Effector CD8-positive, alpha-beta T cell (primary cell): ENCODE measurements around the gene MAEA.
"Not testable (repeated sequence)": the region's sequence is repeated elsewhere in the genome, so short reads cannot be mapped to it uniquely, and the experiment has no call there.

Experiments
- DNase-seq: peaks from one replicate; lab custom pipeline; 2025; lab: John Stamatoyannopoulos, UW

Gene MAEA

DNA sequence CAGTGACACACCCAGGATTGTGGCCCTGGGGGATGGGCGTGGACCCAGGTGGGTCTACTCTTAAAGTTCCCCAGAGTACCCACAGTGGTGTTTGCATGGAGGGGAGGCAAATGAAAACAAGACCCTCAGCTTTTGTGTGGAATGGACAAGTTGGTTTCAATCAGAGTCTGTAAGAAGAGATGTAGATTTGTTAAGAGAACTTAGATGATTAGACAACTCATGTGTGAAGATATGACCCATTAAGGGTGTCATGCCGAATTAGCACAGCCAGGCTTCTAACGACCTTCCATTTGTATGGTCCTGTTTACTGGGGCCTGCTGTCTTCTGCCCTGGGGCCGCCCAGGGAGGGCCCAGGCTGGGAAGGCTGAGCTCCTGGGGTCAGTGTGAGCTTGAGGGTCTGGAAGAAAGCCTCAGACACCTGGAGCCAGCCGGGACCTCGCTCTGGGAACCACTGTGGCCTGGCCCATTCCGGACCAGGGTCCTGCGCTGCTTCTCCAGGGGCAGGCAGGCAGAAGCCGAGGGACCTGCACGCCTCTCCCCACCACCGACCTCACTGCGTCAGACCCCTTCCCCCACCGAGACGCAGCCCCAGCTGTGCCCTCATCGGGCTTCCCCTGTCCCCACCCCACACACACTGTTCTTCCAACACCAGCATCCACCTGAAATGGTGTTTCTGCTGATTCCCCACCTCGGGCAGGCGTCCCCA lies 77.7 kb downstream of the MAEA start:
- DNase-seq = no peak

DNA sequence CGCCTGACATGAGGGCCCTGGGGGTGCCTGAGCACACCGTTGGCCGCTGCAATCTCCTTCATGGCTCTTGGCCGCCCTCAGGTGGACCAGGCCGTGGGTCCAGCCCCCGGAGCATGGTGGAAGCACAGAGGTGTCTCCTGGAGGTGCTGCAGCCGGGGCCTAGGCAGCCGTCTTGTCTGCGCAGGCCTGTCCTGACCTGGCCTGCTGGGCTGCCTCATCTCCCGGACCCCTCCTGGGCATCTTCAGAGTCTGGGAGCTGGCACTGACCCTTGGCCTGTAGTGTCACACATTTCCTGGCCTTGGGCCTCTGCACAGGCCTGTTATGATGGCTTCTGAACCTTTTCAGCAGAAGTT lies 78.2 kb downstream of the MAEA start:
- no peak for DNase-seq

DNA sequence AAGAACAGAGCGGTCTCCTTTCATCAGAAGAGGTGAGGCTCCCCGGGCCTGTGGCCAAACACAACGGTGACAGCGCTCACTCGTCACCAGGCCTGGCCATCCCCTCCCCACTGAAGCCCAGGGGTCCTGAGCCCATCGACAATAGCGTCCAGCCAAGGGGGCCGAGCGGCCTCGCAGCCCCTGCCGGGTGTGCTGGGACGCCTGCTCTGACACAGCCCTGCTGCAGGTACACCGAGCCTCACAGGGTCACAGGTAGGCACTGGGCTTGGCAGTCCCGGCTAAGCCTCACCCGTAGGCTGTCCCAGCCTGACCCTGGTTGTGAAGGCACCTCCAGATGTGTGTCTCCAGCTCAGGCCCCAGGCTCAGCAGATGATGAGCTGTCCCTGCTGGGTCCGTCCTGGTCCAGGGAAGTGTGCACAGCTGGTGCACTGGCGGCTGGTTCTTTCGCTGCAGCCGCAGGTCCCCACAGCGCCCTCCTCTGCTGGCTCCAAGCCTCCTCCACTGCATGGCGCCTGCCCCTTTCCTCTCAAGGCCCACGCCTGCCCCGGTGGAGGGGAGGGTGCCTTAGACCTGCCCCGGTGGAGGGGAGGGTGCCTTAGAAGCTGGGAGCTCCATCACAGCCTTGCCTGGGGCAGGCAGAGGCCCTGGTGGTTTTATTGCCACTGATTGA lies 78.9 kb downstream of the MAEA start:
- DNase-seq = no peak

DNA sequence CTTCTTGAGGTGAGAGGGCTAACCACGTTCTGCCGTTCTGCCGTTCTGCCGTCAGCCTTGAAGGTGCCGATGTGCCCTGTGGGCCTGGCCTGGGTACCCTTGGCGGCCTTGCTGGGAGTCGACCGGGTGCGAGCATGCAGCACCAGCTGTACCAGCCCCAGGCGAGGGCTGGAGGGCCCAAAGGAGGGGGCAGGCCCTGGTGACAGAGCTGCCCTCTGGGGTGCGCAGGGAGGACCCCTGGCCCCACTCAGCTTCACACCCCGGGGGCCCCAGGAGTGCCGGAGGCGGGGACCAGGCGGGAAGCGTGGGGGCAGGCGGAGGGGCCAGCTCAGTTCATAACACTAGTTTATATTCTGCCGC lies 79.4 kb downstream of the MAEA start:
- DNase-seq = no peak

DNA sequence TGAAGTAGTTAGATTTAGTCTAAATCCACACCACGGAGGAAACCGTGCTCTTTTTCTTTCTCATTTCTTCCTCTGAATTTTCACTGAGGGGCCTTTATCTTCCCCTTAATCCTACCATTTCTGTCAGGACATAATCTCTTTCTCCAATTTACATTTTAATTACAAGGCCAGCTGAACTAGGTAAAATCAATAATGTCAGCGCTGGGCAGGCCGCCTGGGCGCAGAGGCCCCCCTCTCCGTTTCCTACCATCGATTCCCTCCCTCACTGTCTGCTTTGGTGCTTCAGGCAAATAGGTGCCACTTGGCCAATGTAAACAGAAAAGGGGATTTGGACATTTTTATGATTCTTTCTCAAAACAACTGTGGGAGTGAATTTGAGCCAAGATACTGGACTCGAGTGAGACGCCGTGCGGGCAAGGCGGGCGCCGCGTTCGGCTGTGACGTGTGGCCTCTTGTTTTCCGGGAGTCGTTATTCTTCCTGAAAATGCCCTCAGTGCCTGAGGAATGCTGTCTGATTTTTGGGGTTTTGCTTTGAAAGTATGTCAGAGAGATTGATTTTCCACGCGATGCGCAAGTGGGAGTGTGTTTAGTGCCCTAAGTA lies 79.9 kb downstream of the MAEA start:
- no peak for DNase-seq

DNA sequence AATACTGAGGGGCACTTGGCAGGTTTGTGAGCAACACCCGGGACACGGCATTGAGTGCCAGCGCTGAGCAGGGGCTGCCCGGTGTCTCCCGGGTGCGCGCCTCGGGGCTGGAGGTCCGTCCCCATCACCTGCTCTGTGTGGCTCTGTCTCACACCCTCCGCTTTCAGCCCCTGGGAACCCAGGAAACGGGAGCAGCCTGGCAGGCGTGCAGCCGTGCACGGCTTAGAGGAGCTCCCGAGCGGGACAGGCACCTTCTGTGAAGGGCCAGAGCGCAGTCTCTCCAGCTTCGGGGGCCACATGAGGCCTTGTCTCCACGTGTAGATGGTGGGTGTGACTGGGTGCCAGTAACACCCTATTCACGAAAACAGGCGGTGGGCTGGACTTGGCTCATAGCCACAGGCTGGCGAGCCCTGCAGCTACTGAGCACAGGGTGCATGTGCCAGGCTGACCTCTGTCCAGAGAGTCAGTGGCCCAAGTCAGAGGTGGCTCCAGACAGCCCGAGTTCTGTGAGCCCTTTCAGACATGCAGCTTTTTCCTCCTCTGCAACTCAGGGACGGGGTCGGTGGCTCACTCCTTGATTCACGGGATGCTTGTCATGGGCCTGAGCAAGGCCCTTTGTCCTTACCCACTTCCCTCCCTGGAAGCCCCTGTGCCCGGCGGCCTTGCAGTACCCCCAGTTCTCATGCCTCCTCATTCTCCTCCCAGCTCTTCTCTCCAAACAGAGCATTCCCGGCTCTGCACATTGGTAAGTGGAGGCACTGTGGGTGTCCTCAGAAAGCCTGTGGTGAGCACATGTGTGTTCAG lies 80.8 kb downstream of the MAEA start:
- DNase-seq = no peak

DNA sequence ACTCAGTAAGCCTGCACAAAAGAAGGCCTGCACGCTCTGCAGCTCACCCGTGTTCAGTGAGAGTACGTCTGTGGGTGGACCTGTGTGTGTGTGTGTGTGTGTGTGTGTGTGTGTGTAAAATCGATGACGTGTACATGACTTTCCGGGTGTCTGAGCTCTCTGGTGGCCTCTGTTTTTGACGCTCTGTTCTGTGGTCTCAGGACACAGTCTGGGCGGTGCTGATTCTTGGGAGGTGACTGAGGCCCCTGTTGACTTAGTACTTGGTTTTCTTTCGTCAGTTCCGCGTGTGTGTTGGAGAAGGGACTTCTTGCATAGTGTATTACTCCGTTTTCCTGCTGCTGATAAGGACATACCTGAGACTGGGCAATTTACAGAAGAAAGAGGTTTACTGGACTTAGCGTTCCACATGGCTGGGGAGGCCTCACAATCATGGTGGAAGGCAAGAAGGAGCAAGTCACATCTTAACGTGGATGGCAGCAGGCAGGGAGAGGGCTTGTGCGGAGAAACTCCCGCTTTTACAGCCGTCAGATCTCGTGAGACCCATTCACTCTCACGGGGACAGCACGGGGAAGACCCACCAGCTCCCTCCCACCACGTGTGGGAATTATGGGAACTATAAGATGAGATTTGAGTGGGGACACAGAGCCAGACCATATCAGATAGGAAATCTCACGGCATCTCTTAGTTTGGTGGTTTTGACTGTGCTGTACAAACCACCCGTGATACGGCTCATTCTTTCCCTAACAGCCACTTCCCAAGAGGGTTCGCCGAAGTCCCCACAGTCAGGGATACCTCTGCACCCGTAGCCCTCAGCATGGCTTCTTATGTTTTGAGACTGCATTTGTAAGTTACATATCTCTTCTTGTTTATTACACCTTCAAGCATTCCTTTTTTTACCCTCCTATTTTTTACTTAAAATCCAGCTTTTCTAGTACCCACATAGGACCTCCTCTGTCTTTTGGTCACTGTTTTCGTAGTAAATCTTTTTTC lies 81.8 kb downstream of the MAEA start:
- DNase-seq = no peak

DNA sequence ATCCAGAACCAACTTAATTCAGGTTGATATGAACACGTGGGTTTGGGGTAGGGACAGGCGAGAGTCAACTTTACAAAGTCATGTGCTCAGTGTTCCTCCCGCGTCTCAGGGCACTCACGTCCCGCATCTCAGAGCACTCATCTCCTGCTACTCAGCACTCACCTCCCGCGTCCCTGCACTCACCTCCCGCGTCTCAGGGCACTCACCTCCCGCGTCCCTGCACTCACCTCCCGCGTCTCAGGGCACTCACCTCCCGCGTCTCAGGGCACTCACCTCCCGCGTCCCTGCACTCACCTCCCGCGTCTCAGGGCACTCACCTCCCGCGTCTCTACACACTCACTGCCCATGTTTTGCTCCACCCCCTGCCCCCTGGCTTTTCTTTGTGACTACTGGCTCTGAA lies 82.9 kb downstream of the MAEA start:
- not testable (repeated sequence) for DNase-seq

DNA sequence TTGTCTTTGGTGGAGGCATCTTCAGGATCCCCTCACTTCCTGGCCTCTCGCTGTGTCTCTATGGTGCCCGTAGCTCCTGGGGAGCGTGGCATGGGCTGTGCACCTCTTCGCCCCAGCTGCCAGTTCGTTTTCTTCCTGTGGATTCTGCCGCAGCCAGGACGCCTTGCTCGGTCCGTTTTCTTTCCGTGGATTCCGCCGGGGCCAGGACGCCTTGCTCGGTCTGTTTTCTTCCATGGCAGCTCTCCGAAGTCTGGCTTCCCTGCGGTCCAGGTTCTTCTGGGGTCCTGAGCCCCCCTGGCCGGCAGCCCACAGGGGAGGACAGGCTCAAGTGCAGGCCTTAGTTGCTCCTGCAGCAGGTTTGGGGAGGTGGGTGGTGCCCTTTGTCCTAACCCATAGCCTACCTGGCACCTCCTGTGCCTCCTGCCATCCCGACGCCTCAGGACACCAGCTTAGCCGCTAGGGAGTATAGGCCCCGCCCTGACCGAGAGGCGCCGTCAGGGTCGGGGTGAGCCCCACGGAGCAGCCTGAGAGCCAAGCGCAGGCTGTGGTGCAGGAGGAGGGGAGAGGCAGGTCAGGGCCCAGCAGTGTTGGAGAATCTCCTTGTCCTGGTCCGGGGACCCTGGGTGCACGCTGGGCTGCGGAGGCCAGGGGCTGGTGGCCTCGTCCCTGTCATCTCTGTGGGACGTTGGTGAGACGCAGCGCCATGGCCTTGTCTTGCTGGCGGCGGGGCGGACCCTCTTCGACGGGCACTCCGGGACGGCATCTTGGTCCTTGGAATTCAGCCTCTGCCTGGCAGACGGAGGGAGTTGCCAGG lies 84.4 kb downstream of the MAEA start:
- DNase-seq = no peak

DNA sequence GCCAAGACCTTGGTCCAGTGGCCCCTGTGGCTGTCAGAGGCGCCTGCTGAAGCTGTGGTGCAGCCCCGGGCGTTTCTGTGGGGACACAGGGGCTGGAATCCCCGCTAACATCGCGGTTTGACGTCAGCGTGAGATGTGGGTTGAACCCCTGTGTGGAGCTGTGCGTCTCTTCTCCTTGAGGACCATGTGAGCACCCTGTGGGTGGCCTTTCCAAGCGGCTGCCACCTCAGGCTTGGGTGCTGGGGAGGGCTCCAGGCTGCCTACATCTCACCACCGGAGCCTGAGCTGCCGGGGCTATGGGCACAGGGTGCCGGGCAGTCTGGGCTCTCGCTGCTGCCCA lies 85.0 kb downstream of the MAEA start:
- no peak for DNase-seq

DNA sequence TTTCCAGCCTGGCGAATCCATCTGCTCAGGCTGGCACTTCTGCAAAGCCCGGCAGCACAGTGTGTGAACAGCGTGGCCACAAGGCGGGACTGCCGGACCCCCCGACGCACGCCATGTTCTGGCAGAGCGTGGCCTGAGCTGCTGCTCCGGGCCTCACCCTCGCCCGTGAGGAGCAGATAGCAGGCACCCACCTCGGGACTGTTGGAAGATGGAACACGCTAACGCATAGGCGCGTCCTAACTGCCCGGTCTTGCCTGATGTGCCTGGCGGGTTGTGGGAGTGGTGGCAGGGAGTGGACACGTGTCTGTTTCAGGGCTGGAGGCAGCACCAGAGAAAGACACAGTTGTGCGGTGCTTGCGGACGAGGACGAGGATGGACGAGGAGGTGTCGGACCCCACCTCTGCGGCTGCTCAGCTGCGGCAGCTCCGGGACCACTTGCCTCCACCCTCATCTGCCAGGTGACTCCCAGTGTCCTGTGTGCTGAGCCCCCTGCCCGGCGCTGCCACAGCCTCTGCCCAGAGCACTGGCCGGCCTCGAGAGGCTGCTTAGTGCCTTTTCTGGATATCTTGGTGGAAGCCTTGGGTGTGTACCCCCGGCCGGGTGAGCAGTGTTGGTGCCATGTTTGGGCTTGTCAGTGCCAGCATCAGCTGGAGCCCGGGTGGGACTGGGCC lies 85.5 kb downstream of the MAEA start:
- no peak for DNase-seq

DNA sequence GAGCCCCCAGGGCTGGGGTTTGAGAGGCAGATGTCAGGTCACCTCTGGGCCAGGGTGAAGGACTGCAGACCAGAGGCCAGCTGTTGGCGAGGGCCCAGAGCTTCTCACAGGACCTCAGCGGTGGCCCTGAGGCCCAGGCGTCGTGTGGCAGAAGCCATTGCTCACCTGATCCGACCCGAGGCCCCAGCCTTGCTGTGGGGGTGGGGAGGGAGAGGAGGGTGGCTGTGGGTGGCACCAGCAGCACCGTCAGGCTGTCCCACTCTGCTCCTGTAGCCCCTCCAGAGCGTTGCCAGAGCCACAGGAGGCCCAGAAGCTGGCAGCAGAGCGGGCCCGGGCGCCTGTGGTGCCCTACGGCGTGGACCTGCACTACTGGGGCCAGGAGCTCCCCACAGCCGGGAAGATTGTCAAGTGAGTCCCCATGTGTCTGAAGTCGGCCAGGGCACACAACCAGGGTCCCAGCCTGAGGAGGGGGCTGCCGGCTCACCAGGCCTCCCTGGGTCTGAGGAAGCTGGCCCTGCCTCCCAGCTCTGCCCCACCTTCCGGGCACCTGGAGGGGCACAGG lies 86.2 kb downstream of the MAEA start:
- no peak for DNase-seq

DNA sequence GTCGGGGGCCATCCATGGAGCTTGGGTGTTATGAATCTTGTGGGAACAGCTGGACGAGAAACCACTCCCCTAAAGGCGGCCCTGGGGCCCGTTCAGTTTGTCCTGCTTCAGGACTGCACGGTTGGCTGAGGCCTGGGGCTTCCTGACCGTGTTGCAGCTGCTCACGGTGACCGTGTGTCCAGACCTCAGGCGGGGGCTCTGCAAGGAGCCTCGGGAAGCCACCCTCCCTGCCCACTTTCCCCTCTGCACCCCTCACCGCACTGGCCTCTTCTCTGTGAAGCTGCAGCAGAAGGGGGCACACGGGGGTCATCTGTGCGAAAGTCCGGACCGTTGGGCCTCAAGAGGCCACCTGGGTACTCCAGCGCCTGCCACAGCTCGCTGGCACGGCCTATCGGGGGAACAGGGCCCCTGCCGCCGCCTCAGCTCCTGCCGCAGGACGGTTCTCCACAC lies 86.7 kb downstream of the MAEA start:
- no peak for DNase-seq

DNA sequence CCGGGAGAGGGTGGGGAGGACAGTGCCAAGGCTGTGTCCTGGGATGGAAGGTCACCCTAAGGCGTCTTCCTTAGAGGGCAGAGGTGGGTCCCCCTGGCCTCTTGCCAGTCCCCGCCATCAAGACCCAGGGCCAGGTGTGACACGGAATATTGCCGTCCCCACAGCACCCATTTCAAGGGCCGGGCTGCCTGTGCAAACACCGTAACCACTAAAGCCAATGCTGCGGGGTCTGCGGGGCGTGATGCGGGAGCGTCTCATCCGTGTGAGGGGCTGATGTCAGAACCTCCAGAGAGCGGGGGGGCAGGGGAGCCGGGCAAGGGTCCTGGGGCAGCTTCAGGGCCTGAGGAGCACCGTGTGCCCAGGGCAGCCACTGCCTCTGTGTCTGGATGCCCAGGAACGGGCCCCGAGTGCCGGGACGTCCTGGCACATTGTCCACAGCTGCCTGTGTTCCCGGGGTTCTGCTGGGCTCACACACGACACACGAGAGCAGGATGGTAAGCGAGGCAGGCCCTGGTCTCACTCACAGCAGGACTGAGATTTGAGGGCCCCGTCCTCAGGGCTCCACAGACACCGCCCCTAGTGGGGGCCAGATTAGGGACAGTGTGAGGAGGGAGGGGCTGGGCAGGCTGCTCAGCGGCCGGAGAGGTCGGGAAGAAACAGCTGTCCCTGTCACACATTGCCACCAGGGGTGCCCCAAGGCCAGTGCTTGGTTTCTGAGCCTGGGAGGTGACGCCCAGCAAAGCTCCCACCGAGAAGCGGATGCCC lies 87.3 kb downstream of the MAEA start:
- DNase-seq = no peak

DNA sequence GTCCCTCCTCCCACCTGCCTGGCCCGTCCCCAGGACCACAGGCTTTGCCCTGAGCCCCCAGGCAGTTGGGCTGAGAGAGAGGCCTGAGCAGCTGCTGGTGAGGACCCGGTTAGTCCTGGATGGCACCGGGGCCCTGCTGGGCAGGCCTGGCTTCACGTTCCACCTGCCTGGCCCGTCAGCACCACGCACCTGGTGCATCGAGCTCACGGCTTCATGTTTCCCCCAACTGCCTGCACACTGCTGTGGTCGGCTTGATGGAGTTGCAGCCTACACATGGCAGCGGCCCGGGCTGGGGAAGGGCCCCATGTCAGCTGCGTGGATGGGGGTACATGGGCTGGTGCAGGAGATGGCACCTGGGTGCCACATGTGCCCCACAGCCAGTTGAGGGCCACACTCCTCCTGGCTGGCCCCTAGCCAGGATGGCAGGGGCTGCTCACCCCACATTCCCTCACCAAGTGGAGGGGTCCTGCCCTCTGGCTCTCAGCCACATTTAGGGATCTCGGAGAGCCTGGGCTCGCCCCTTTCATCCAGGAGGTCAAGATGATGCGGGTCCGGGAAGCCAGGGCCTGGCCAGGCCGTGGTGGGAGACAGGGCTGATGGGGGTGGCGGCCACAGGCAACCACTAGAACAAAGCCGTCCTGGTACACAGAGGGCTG lies 88.0 kb downstream of the MAEA start:
- DNase-seq = no peak

DNA sequence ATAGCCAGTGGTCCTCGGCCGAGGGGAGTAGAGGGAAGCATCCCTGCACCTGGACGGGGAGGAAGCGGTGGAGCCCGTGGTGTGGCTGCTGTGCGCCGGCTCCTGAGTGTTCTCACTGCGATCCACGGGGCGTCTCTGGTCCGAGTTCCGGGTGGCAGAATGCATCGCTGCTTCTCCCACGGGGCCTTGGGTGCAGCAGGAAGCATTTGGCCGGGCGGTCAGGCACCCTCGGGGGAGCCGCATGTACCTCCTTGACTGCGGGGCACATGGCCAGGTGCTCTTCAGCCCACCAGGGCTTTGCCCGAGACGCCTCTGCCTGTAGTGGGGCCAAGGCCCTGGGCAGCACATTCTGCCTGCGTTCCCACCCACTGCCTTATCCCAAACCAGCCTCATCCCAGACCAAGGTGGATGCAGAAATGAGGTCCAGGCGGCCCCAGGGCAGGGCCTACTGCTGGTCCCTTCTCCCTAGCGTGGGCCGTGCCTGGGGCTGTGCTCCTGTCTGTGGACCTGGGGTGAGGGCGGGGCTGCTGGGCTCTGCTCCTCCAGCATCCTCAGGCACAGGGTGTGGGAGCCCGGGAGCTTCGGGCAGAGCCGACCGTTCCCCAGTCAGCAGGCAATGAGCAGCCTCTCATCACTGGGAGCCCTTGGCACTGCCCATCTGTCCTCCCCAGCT lies 89.0 kb downstream of the MAEA start:
- no peak for DNase-seq

DNA sequence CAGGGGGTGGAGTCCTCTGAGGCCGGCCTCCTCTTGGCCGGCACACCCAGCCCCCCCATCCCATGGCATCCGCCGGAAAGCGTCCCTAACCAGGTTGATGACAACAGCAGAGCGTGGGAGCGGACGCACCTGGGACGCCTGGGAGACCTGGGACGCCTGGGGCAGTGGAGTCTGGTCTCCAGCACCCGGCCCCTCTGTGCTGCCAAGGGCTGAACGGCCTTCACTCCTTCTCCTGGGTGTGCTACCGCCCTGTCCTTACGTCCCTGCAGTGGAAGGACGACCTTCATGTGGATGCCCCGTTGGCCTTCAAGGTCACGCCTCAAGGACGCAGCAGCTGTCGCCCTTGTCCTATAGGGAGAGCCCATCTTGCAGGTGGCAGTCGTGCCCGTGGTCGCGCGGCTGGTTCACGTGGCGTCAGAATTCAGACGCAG lies 89.7 kb downstream of the MAEA start:
- no peak for DNase-seq

DNA sequence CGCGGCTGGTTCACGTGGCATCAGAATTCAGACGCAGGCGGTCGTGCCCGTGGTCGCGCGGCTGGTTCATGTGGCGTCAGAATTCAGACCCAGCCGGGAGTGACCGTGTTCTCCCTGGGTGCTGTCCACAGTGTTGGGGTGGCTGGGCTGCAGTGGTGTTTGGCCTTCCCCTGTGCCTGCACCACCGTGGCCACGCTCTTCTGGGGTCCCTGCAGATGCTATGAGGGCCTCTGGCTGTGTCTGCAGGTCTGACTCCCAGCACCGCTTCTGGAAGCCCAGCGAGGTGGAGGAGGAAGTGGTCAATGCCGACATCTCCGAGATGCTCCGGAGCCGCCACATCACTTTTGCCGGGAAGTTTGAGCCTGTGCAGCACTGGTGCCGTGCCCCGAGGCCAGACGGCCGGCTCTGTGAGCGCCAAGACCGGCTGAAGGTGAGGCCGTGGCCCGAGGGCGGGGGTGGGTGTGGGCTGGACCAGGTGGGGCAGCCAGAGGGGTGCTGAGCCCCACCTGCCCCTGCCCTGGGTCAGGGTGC lies 90.2 kb downstream of the MAEA start:
- DNase-seq = no peak
